ENCODE results near the gene PHACTR2. TPM values are rescaled to one million over a fixed set of nuclear protein-coding genes. Genes with fewer than 3 reads are reported as not detected.

PHACTR2 gene
- total and polyA plus RNA-seq, 10 of the 15 experiments (the other 5 are each of a cell fraction or from before 2014, with no cell fraction given) = 1.4 to 19.1 (median 5.3) TPM

GRCh38 chr6:143697076-143697800 lies 19.5 kb downstream of the PHACTR2 start:
- Histone ChIP-seq H3K27me3 (replicated peaks in 1 of 2; ENCODE audit: control insufficient read depth in 2 of 2, insufficient read depth in 2 of 2, low read length in 1 of 2) (no peaks in the 10 kb centered on the region; a peak in 1 of 4 replicates), H3K4me1 (ENCODE audit: control insufficient read depth, insufficient read depth, low read length) (peaks cover 6% of the 10 kb centered on the region; the same call in 1 of the 2 replicates), H3K4me3 (no peak overlapping the region), H3K27ac (ENCODE audit: control insufficient read depth, insufficient read depth) (no peak overlapping the region), H3K79me2 (ENCODE audit: control insufficient read depth, insufficient read depth, low read length) (no peaks in the 10 kb centered on the region), H3K9ac (ENCODE audit: control insufficient read depth, insufficient read depth, low read length) (no peak overlapping the region), H4K20me1 (ENCODE audit: control insufficient read depth, insufficient read depth) (no peaks in the 10 kb centered on the region), H3K36me3 (ENCODE audit: control insufficient read depth in 2 of 2, insufficient read depth in 2 of 2, low read length in 1 of 2) (no peaks in the 10 kb centered on the region), H3K4me2 (ENCODE audit: control insufficient read depth, insufficient read depth) (no peak overlapping the region), H3K9me3 (replicated peaks; ENCODE audit: control insufficient read depth, insufficient read depth, low read length) (no peaks in the 10 kb centered on the region), H2AFZ (ENCODE audit: control insufficient read depth, low read depth, low read length) (no peak overlapping the region)
- CTCF ChIA-PET = no interaction called here
- ATAC-seq (no peak), FAIRE-seq (no peak), DNase-seq (ENCODE audit: low read depth, low spot score) (no peak)
- 70% methylated on average over 2 of the region's 2 CpGs for WGBS (ENCODE audit: insufficient coverage, insufficient replicate concordance, low lambda C conversion rate, missing lambda C conversion rate)
- intact Hi-C loops (cut with micrococcal nuclease; ENCODE audit: unreplicated experiment) (no loop called here), in situ Hi-C loops (cut with MboI) (no loop called here)
- TF ChIP-seq SUPT20H (IDR thresholded peaks at IDR 0.05; ENCODE audit: borderline replicate concordance, control insufficient read depth, low read depth, low read length) (no peak), MYC (IDR thresholded peaks at IDR 0.05; ENCODE audit: insufficient read depth, insufficient read length, insufficient replicate concordance, low read length, severe bottlenecking) (no peak), IRF3 (IDR thresholded peaks at IDR 0.05) (no peak), CHD1 (IDR thresholded peaks at IDR 0.05; ENCODE audit: low read depth, low read length) (no peak), ZNF384 (IDR thresholded peaks at IDR 0.05; ENCODE audit: borderline replicate concordance, low read depth, low read length) (no peak), ATF2 (IDR thresholded peaks at IDR 0.05; ENCODE audit: low read length) (no peak), YBX1 (IDR thresholded peaks at IDR 0.05) (no peak), EP300 (IDR thresholded peaks at IDR 0.05; ENCODE audit: borderline replicate concordance in 1 of 2, control insufficient read depth in 1 of 2, low read depth in 2 of 2, low read length in 2 of 2) (no peak), TCF7 (IDR thresholded peaks at IDR 0.05; ENCODE audit: borderline replicate concordance) (no peak), HCFC1 (IDR thresholded peaks at IDR 0.05; ENCODE audit: low read length) (no peak), BCL3 (IDR thresholded peaks at IDR 0.05; ENCODE audit: borderline replicate concordance, insufficient read depth, low read depth, low read length, poor library complexity, severe bottlenecking) (no peak), BHLHE40 (IDR thresholded peaks at IDR 0.05; ENCODE audit: borderline replicate concordance in 1 of 2, low read depth in 2 of 2, low read length in 1 of 2) (no peak), SIX5 (IDR thresholded peaks at IDR 0.05; ENCODE audit: low read depth, low read length, severe bottlenecking) (no peak), ZNF207 (IDR thresholded peaks at IDR 0.05; ENCODE audit: borderline replicate concordance) (no peak), MEF2B (IDR thresholded peaks at IDR 0.05; ENCODE audit: partially characterized antibody, poor library complexity, severe bottlenecking) (no peak), MYB (IDR thresholded peaks at IDR 0.05; ENCODE audit: borderline replicate concordance, low read depth, low read length) (no peak), SREBF1 (IDR thresholded peaks at IDR 0.05; ENCODE audit: low read length) (no peak), DPF2 (IDR thresholded peaks at IDR 0.05) (no peak)
- SMC1A ChIA-PET (ENCODE audit: uncharacterized antibody, unreplicated experiment) = no interaction called here
- BruUV-seq (replicated peaks) = no TSS peak
- RAD21 ChIA-PET (ENCODE audit: unreplicated experiment) = no interaction called here
- POLR2A ChIA-PET = no interaction called here
